NCI-H2171 (cell line): ENCODE measurements around the gene MEF2C.
"Not testable (repeated sequence)": the region's sequence is repeated elsewhere in the genome, so short reads cannot be mapped to it uniquely, and the experiment has no call there.

Experiments
- DNase-seq: peaks from one replicate; lab custom pipeline; 2025; lab: John Stamatoyannopoulos, UW

The MEF2C gene

GRCh38 chr5:88883059-88883835, at the start of gene MEF2C:
Gene MEF2C, minus strand, starts transcription at chr5:88883184. Its CDS starts 59,396 bp downstream, at chr5:88823788.
- DNase-seq = no peak

- no peak for DNase-seq
These were observed 49.6 kb upstream of the MEF2C start for GRCh38 chr5:88932541-88932940.

GRCh38 chr5:88930335-88930734, 47.4 kb upstream of the MEF2C start:
- DNase-seq = no peak

GRCh38 chr5:88929385-88929784, 46.4 kb upstream of the MEF2C start:
- no peak for DNase-seq

GRCh38 chr5:88926774-88927173, 43.8 kb upstream of the MEF2C start:
- no peak for DNase-seq

GRCh38 chr5:88925692-88926490, 42.9 kb upstream of the MEF2C start:
- no peak for DNase-seq

GRCh38 chr5:88924330-88924657, 41.3 kb upstream of the MEF2C start:
- no peak for DNase-seq

- no peak for DNase-seq
These were observed 40.8 kb upstream of the MEF2C start for GRCh38 chr5:88923623-88924329.

- DNase-seq = not testable (repeated sequence)
These were observed 29.8 kb upstream of the MEF2C start for GRCh38 chr5:88912743-88913142.

- not testable (repeated sequence) for DNase-seq
These were observed 28.1 kb upstream of the MEF2C start for GRCh38 chr5:88911059-88911572.

GRCh38 chr5:88904478-88904877, 21.5 kb upstream of the MEF2C start:
- not testable (repeated sequence) for DNase-seq

- not testable (repeated sequence) for DNase-seq
These were observed 21.0 kb upstream of the MEF2C start for GRCh38 chr5:88903966-88904365.

- DNase-seq = not testable (repeated sequence)
These were observed 18.1 kb upstream of the MEF2C start for GRCh38 chr5:88901077-88901476.

GRCh38 chr5:88899096-88899737, 16.2 kb upstream of the MEF2C start:
- DNase-seq = no peak

- no peak for DNase-seq
These were observed 14.8 kb upstream of the MEF2C start for GRCh38 chr5:88897748-88898147.

GRCh38 chr5:88895681-88896501, 12.9 kb upstream of the MEF2C start:
- no peak for DNase-seq

GRCh38 chr5:88892669-88893068, 9.7 kb upstream of the MEF2C start:
- DNase-seq = no peak

- DNase-seq = no peak
These were observed 7.2 kb upstream of the MEF2C start for GRCh38 chr5:88890070-88890781.

- no peak for DNase-seq
These were observed 6.4 kb upstream of the MEF2C start for GRCh38 chr5:88889189-88890069.

- DNase-seq = no peak
These were observed 5.8 kb upstream of the MEF2C start for GRCh38 chr5:88888848-88889188.
